HEK293 (cell line): ENCODE data around the gene ANKRD35.

ENCODE experiments used
- IKZF3 ChIP-seq: fragments of 450-650 bp; IDR thresholded peaks from 2 replicates; pipeline ENCODE4 v1.5.0; 2018; ENCODE audit warnings: missing biosample characterization, mild to moderate bottlenecking, missing genetic modification characterization, moderate library complexity
- OSR2 ChIP-seq: fragments of 450-650 bp; formaldehyde crosslinking; IDR thresholded peaks from 2 replicates; pipeline ENCODE4 v1.5.1; 2016; ENCODE audit warnings: missing biosample characterization, missing genetic modification characterization
- OVOL3 ChIP-seq: fragments of 450-650 bp; formaldehyde crosslinking; IDR thresholded peaks from 2 replicates; pipeline ENCODE4 v1.5.1; 2016; ENCODE audit warnings: missing biosample characterization, missing genetic modification characterization
- PRDM1 ChIP-seq: fragments of 450-650 bp; formaldehyde crosslinking; IDR thresholded peaks from 2 replicates; pipeline ENCODE4; 2016; ENCODE audit warnings: missing biosample characterization, missing genetic modification characterization
- PRDM6 ChIP-seq: fragments of 450-650 bp; formaldehyde crosslinking; IDR thresholded peaks from 2 replicates; pipeline ENCODE4 v1.5.1; 2017; ENCODE audit warnings: missing biosample characterization, missing genetic modification characterization
- REST ChIP-seq: fragments of 450-650 bp; formaldehyde crosslinking; IDR thresholded peaks from 2 replicates; pipeline ENCODE4 v1.5.1; 2016; ENCODE audit warnings: missing biosample characterization, missing genetic modification characterization
- SCRT1 ChIP-seq: fragments of 450-650 bp; formaldehyde crosslinking; IDR thresholded peaks from 2 replicates; pipeline ENCODE4 v1.5.1; 2016; ENCODE audit warnings: missing biosample characterization, missing genetic modification characterization, borderline replicate concordance
- SP3 ChIP-seq: fragments of 450-650 bp; formaldehyde crosslinking; IDR thresholded peaks from 2 replicates; pipeline ENCODE4 v1.5.1; 2016; ENCODE audit warnings: missing biosample characterization, missing genetic modification characterization
- YY1 ChIP-seq: fragments of 450-650 bp; formaldehyde crosslinking; IDR thresholded peaks from 2 replicates; pipeline ENCODE4 v1.5.1; 2018; ENCODE audit warnings: missing biosample characterization, missing genetic modification characterization
- ZBTB17 ChIP-seq: fragments of 450-650 bp; formaldehyde crosslinking; IDR thresholded peaks from 2 replicates; pipeline ENCODE4 v1.5.1; 2016; ENCODE audit warnings: missing biosample characterization, missing genetic modification characterization
- ZEB2 ChIP-seq: fragments of 450-650 bp; formaldehyde crosslinking; IDR thresholded peaks from 2 replicates; pipeline ENCODE4 v1.5.1; 2016; ENCODE audit warnings: missing biosample characterization, missing genetic modification characterization
- ZFP3 ChIP-seq: fragments of 450-650 bp; formaldehyde crosslinking; IDR thresholded peaks from 2 replicates; pipeline ENCODE4 v1.5.1; 2016; ENCODE audit warnings: low read depth, missing biosample characterization, missing genetic modification characterization
- ZNF132 ChIP-seq: fragments of 450-650 bp; formaldehyde crosslinking; IDR thresholded peaks from 2 replicates; pipeline ENCODE4 v1.5.1; 2017; ENCODE audit warnings: missing biosample characterization, missing genetic modification characterization, borderline replicate concordance
- ZNF133 ChIP-seq: fragments of 450-650 bp; formaldehyde crosslinking; IDR thresholded peaks from 2 replicates; pipeline ENCODE4 v1.5.1; 2016; ENCODE audit warnings: missing biosample characterization, missing genetic modification characterization
- ZNF140 ChIP-seq: fragments of 450-650 bp; formaldehyde crosslinking; IDR thresholded peaks from 2 replicates; pipeline ENCODE4 v1.5.1; 2016; ENCODE audit warnings: missing biosample characterization, missing genetic modification characterization
- ZNF221 ChIP-seq: fragments of 450-650 bp; formaldehyde crosslinking; IDR thresholded peaks from 2 replicates; pipeline ENCODE4 v1.5.1; 2017; ENCODE audit warnings: missing biosample characterization, missing genetic modification characterization, borderline replicate concordance
- ZNF239 ChIP-seq: fragments of 450-650 bp; formaldehyde crosslinking; IDR thresholded peaks from 2 replicates; pipeline ENCODE4 v1.5.1; 2016; ENCODE audit warnings: missing biosample characterization, missing genetic modification characterization
- ZNF248 ChIP-seq: fragments of 450-650 bp; formaldehyde crosslinking; IDR thresholded peaks from 2 replicates; pipeline ENCODE4 v1.5.1; 2017; ENCODE audit warnings: missing biosample characterization, missing genetic modification characterization
- ZNF350 ChIP-seq: fragments of 450-650 bp; formaldehyde crosslinking; IDR thresholded peaks from 2 replicates; pipeline ENCODE4 v1.5.0; 2017; ENCODE audit warnings: missing biosample characterization, mild to moderate bottlenecking, missing genetic modification characterization
- ZNF391 ChIP-seq: fragments of 450-650 bp; formaldehyde crosslinking; IDR thresholded peaks from 2 replicates; pipeline ENCODE4 v1.5.1; 2016; ENCODE audit warnings: low read depth, missing biosample characterization, missing genetic modification characterization, borderline replicate concordance
- ZNF394 ChIP-seq: fragments of 450-650 bp; formaldehyde crosslinking; IDR thresholded peaks from 2 replicates; pipeline ENCODE4 v1.5.1; 2016; ENCODE audit warnings: missing biosample characterization, missing genetic modification characterization, mild to moderate bottlenecking, moderate library complexity, borderline replicate concordance
- ZNF433 ChIP-seq: fragments of 450-650 bp; formaldehyde crosslinking; IDR thresholded peaks from 2 replicates; pipeline ENCODE4 v1.5.1; 2016; ENCODE audit warnings: missing biosample characterization, missing genetic modification characterization, low read depth
- ZNF555 ChIP-seq: fragments of 450-650 bp; formaldehyde crosslinking; conservative IDR thresholded peaks from 2 replicates; pipeline ENCODE4 v1.5.1; 2017; ENCODE audit warnings: missing biosample characterization, mild to moderate bottlenecking, missing genetic modification characterization, inconsistent platforms
- ZNF585B ChIP-seq: fragments of 450-650 bp; formaldehyde crosslinking; IDR thresholded peaks from 2 replicates; pipeline ENCODE4 v1.5.1; 2016; ENCODE audit warnings: missing biosample characterization, missing genetic modification characterization
- ZNF677 ChIP-seq: fragments of 450-650 bp; IDR thresholded peaks from 2 replicates; pipeline ENCODE4 v1.5.0; 2018; ENCODE audit warnings: missing biosample characterization, mild to moderate bottlenecking, missing genetic modification characterization, moderate library complexity
- ZNF777 ChIP-seq: fragments of 450-650 bp; formaldehyde crosslinking; IDR thresholded peaks from 2 replicates; pipeline ENCODE4 v1.5.1; 2017; ENCODE audit warnings: missing biosample characterization, missing genetic modification characterization, borderline replicate concordance
- ZSCAN18 ChIP-seq: fragments of 450-650 bp; formaldehyde crosslinking; IDR thresholded peaks from 2 replicates; pipeline ENCODE4 v1.5.1; 2016; ENCODE audit warnings: missing biosample characterization, missing genetic modification characterization
- ZSCAN23 ChIP-seq: fragments of 450-650 bp; formaldehyde crosslinking; IDR thresholded peaks from 2 replicates; pipeline ENCODE4 v1.5.1; 2016; ENCODE audit warnings: missing biosample characterization, missing genetic modification characterization
- ZSCAN4 ChIP-seq: fragments of 450-650 bp; formaldehyde crosslinking; IDR thresholded peaks from 2 replicates; pipeline ENCODE4 v1.5.1; 2017; ENCODE audit warnings: missing biosample characterization, missing genetic modification characterization
- TF ChIP-seq, protein P1 (sequence below): fragments of 450-650 bp; formaldehyde crosslinking; IDR thresholded peaks from 2 replicates; pipeline ENCODE4 v1.5.0; 2017; ENCODE audit warnings: missing biosample characterization, missing genetic modification characterization, borderline replicate concordance

Gene ANKRD35

GRCh38 chr1:145918144-145918991 lies 32.7 kb upstream of the ANKRD35 start, which contains the start of gene PEX11B (continued):
- TF ChIP-seq ZEB2 (tag by site-specific recombination) (0 out of 2 replicates have a peak, but pooled peaks have one; percentile 33), ZNF677 (no peak), ZNF239 (0 out of 2 replicates have a peak, but pooled peaks have one; percentile 34), OSR2 (no peak), ZSCAN23 (tag by site-specific recombination) (no peak; the same call in 1 of the 2 replicates), ZNF391 (tag by site-specific recombination) (no peak), ZNF555 (tag by site-specific recombination) (no peak), PRDM6 (tag by site-specific recombination) (no peak), ZNF585B (no peak), ZNF132 (no peak), ZNF394 (tag by site-specific recombination) (no peak), ZNF140 (no peak), ZNF350 (no peak), SP3 (tag by site-specific recombination) (peak; percentile 98), YY1 (tag by site-specific recombination) (peak; percentile 64; the same call in 1 of the 2 replicates), ZNF221 (tag by site-specific recombination) (no peak), ZBTB17 (tag by site-specific recombination) (0 out of 2 replicates have a peak, but pooled peaks have one; percentile 17), PRDM1 (tag by site-specific recombination) (no peak), ZNF248 (tag by site-specific recombination) (no peak), REST (no peak), ZSCAN4 (tag by site-specific recombination) (no peak), ZNF433 (tag by site-specific recombination) (no peak), ZNF777 (no peak), ZNF133 (tag by site-specific recombination) (no peak), SCRT1 (tag by site-specific recombination) (no peak), ZFP3 (no peak), ZSCAN18 (tag by site-specific recombination) (no peak), IKZF3 (no peak), OVOL3 (no peak)
- TF ChIP-seq, protein P1, sequence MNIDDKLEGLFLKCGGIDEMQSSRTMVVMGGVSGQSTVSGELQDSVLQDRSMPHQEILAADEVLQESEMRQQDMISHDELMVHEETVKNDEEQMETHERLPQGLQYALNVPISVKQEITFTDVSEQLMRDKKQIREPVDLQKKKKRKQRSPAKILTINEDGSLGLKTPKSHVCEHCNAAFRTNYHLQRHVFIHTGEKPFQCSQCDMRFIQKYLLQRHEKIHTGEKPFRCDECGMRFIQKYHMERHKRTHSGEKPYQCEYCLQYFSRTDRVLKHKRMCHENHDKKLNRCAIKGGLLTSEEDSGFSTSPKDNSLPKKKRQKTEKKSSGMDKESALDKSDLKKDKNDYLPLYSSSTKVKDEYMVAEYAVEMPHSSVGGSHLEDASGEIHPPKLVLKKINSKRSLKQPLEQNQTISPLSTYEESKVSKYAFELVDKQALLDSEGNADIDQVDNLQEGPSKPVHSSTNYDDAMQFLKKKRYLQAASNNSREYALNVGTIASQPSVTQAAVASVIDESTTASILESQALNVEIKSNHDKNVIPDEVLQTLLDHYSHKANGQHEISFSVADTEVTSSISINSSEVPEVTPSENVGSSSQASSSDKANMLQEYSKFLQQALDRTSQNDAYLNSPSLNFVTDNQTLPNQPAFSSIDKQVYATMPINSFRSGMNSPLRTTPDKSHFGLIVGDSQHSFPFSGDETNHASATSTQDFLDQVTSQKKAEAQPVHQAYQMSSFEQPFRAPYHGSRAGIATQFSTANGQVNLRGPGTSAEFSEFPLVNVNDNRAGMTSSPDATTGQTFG (tag by site-specific recombination): no peak
